Activated B cell treated with CpG ODN at 0.5 μM for 24 hours (primary cell): ENCODE results near the gene FZD2. TPM values are rescaled to one million over a fixed set of nuclear protein-coding genes. Genes with fewer than 3 reads are reported as not detected.
"Not testable (repeated sequence)": the region's sequence is repeated elsewhere in the genome, so short reads cannot be mapped to it uniquely, and the experiment has no call there.

Source experiments
- ATAC-seq: fragments of 200-7000 bp; cut with Tn5 transposase; one replicate; pipeline ENCODE4 v1.10.0; 2021; ENCODE audit warnings: low read depth, mild to moderate bottlenecking, moderate library complexity
- CTCF ChIA-PET: fragments of 350-600 bp; sonication (Branson Sonifier 250); formaldehyde crosslinking; loops from one replicate; lab custom pipeline; 2021; ENCODE audit warnings: antibody characterized with exemption; lab: Charles Lee
- POLR2A ChIA-PET: fragments of 350-600 bp; sonication (Branson Sonifier 250); formaldehyde crosslinking; loops from one replicate; lab custom pipeline; 2021; ENCODE audit warnings: antibody characterized with exemption; lab: Charles Lee
- DNase-seq: peaks from one replicate; pipeline ENCODE4 v3.0.0; 2022
- H3K27ac Mint-ChIP-seq: one replicate; pipeline ENCODE4 v1.8.0; 2020; ENCODE audit warnings: mixed read lengths
- H3K27me3 Mint-ChIP-seq: one replicate; pipeline ENCODE4 v1.8.0; 2021; ENCODE audit warnings: mixed read lengths
- H3K36me3 Mint-ChIP-seq: one replicate; pipeline ENCODE4 v1.8.0; 2021; ENCODE audit warnings: low read depth, mixed read lengths
- H3K4me1 Mint-ChIP-seq: one replicate; pipeline ENCODE4 v1.8.0; 2021; ENCODE audit warnings: mixed read lengths
- H3K4me3 Mint-ChIP-seq: one replicate; pipeline ENCODE4 v1.8.0; 2020; ENCODE audit warnings: mild to moderate bottlenecking, mixed read lengths
- H3K9me3 Mint-ChIP-seq: one replicate; pipeline ENCODE4 v1.8.0; 2020; ENCODE audit warnings: mixed read lengths
- intact Hi-C: fragments of 100-400 bp; cut with micrococcal nuclease; formaldehyde crosslinking; loops from one replicate; pipeline ENCODE4 v1.15.1; 2024
- total RNA-seq: library from RNA; stranded (reverse); gene quantifications from 2 replicates; pipeline ENCODE4 v1.2.3, GENCODE V29; 2022
- TF ChIP-seq, protein P1 (sequence below): fragments of 200-600 bp; IDR thresholded peaks from one replicate; pipeline ENCODE4 v1.8.0; 2022; ENCODE audit warnings: antibody characterized with exemption, mild to moderate bottlenecking

FZD2 gene
- total RNA-seq, 1 donor from 2014 or later = 0.91 TPM

- ATAC-seq (no peak), DNase-seq (no peak)
- H3K27ac Mint-ChIP-seq = no peak overlapping the region
- no peaks in the 10 kb centered on the region for H3K4me1 Mint-ChIP-seq
- H3K4me3 Mint-ChIP-seq = no peak overlapping the region
- TF ChIP-seq, protein P1, sequence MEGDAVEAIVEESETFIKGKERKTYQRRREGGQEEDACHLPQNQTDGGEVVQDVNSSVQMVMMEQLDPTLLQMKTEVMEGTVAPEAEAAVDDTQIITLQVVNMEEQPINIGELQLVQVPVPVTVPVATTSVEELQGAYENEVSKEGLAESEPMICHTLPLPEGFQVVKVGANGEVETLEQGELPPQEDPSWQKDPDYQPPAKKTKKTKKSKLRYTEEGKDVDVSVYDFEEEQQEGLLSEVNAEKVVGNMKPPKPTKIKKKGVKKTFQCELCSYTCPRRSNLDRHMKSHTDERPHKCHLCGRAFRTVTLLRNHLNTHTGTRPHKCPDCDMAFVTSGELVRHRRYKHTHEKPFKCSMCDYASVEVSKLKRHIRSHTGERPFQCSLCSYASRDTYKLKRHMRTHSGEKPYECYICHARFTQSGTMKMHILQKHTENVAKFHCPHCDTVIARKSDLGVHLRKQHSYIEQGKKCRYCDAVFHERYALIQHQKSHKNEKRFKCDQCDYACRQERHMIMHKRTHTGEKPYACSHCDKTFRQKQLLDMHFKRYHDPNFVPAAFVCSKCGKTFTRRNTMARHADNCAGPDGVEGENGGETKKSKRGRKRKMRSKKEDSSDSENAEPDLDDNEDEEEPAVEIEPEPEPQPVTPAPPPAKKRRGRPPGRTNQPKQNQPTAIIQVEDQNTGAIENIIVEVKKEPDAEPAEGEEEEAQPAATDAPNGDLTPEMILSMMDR = no peak
- peaks cover 15% of the 10 kb centered on the region for H3K27me3 Mint-ChIP-seq
- intact Hi-C loops = no loop called here
- POLR2A ChIA-PET = no interaction called here
- CTCF ChIA-PET = no interaction called here
- H3K9me3 Mint-ChIP-seq = no peaks in the 10 kb centered on the region
- H3K36me3 Mint-ChIP-seq = no peaks in the 10 kb centered on the region
Measured at GRCh38 chr17:44584443-44584842, 27.2 kb downstream of the FZD2 start.

DNA sequence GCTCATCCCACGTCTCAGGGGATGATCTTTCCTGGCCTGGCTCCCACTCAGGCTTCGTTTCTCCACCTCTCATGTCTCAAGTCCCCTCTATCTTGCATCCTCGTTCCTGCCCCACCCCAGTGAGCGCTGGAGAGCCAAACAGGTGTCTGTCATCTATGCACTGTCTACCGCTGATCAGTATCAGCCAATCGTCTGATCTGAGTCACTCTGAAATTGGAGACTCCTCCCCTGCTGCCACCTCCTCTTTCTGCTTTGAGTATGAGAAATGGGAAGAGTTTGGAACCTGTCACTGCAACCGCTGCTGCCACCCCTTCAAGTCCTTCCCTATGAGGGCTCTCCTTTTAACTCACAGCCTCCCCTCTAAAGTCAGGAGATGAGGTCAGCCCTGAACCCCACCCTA is 28.0 kb downstream of the FZD2 start:
- no peaks in the 10 kb centered on the region for H3K9me3 Mint-ChIP-seq

GRCh38 chr17:44587339-44587738 is 30.1 kb downstream of the FZD2 start:
- ChIA-PET CTCF (no interaction called here), POLR2A (no interaction called here)
- no peaks in the 10 kb centered on the region for H3K27me3 Mint-ChIP-seq
- DNase-seq (no peak), ATAC-seq (no peak)
- intact Hi-C loops = no loop called here
- no peaks in the 10 kb centered on the region for H3K9me3 Mint-ChIP-seq
- TF ChIP-seq, protein P1 = no peak
- no peaks in the 10 kb centered on the region for H3K36me3 Mint-ChIP-seq
- H3K4me3 Mint-ChIP-seq = no peak overlapping the region
- H3K27ac Mint-ChIP-seq = no peak overlapping the region
- H3K4me1 Mint-ChIP-seq = no peaks in the 10 kb centered on the region

More for the DNA sequence above, 28.0 kb downstream of the FZD2 start:
- no peak for DNase-seq
- Mint-ChIP-seq H3K27ac (no peak overlapping the region), H3K4me3 (no peak overlapping the region), H3K36me3 (no peaks in the 10 kb centered on the region), H3K27me3 (peaks cover 7% of the 10 kb centered on the region), H3K4me1 (no peaks in the 10 kb centered on the region)
- TF ChIP-seq, protein P1 = no peak
- ChIA-PET POLR2A (no interaction called here), CTCF (no interaction called here)
- no peak for ATAC-seq
- intact Hi-C loops = no loop called here

- CTCF ChIA-PET = no interaction called here
- H3K9me3 Mint-ChIP-seq = no peaks in the 10 kb centered on the region
Measured at GRCh38 chr17:44589316-44590071, 32.2 kb downstream of the FZD2 start.

GRCh38 chr17:44590072-44590462 is 32.8 kb downstream of the FZD2 start:
- ATAC-seq, H3K27ac Mint-ChIP-seq, POLR2A ChIA-PET, DNase-seq, intact Hi-C loops, H3K9me3 Mint-ChIP-seq, H3K36me3 Mint-ChIP-seq, CTCF ChIA-PET, H3K4me3 Mint-ChIP-seq, H3K4me1 Mint-ChIP-seq: not testable (repeated sequence)
- H3K27me3 Mint-ChIP-seq = peaks cover 12% of the 10 kb centered on the region

More at GRCh38 chr17:44589316-44590071, 32.2 kb downstream of the FZD2 start:
- intact Hi-C loops = no loop called here
- POLR2A ChIA-PET = no interaction called here
- peaks cover 9% of the 10 kb centered on the region for H3K27me3 Mint-ChIP-seq
- TF ChIP-seq, protein P1 = no peak
- no peak overlapping the region for H3K27ac Mint-ChIP-seq
- no peaks in the 10 kb centered on the region for H3K4me1 Mint-ChIP-seq
- no peak overlapping the region for H3K4me3 Mint-ChIP-seq
- DNase-seq (no peak), ATAC-seq (no peak)
- H3K36me3 Mint-ChIP-seq = no peaks in the 10 kb centered on the region

DNA sequence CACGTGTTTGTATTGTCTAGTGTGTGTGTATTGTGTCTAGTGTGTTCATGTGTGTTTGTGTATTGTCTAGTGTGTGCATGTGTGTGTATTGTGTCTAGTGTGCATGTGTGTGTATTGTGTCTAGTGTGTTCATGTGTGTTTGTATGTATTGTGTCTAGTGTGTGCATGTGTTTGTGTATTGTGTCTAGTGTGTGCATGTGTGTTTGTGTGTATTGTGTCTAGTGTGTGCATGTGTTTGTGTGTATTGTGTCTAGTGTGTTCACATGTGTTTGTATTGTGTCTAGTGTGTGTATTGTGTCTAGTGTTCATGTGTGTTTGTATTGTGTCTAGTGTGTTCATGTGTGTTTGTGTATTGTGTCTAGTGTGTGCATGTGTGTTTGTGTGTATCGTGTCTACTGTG is 33.5 kb downstream of the FZD2 start:
- H3K36me3 Mint-ChIP-seq, H3K4me1 Mint-ChIP-seq, H3K4me3 Mint-ChIP-seq, H3K27ac Mint-ChIP-seq, ATAC-seq, H3K9me3 Mint-ChIP-seq, intact Hi-C loops, POLR2A ChIA-PET, CTCF ChIA-PET, DNase-seq: not testable (repeated sequence)
- peaks cover 16% of the 10 kb centered on the region for H3K27me3 Mint-ChIP-seq
